Ishikawa (cell line): Measurements from ENCODE around the gene ANKRD33.

Experiments used
- CREB1 ChIP-seq: IDR thresholded peaks from 2 replicates; pipeline ENCODE4 v1.6.1; 2012; ENCODE audit warnings: low read depth
- EP300 ChIP-seq: IDR thresholded peaks from 2 replicates; pipeline ENCODE4 v1.6.1; 2012; ENCODE audit warnings: borderline replicate concordance
- RAD21 ChIP-seq: IDR thresholded peaks from 2 replicates; pipeline ENCODE4 v1.6.1; 2012; ENCODE audit warnings: low read depth
- REST ChIP-seq: IDR thresholded peaks from 2 replicates; pipeline ENCODE4 v1.6.1; 2012; ENCODE audit warnings: low read depth, mild to moderate bottlenecking
- USF1 ChIP-seq: IDR thresholded peaks from 2 replicates; pipeline ENCODE4 v1.6.1; 2012
- YY1 ChIP-seq: IDR thresholded peaks from 2 replicates; pipeline ENCODE4 v1.6.1; 2012; ENCODE audit warnings: low read depth
- ZBTB7A ChIP-seq: IDR thresholded peaks from 2 replicates; pipeline ENCODE4 v1.6.1; 2012; ENCODE audit warnings: low read depth

GRCh38 chr12:51910168-51910567, 22.3 kb downstream of the ANKRD33 start:
- no peak for TF ChIP-seq CREB1
- no peak for TF ChIP-seq ZBTB7A
- no peak for TF ChIP-seq RAD21
- TF ChIP-seq REST, result no peak
- no peak for TF ChIP-seq EP300
- no peak for TF ChIP-seq USF1
- no peak for TF ChIP-seq YY1
